Neural cell (in vitro differentiated cells): Measurements from ENCODE around the gene HCLS1. TPM values are rescaled to one million over a fixed set of nuclear protein-coding genes. Genes with fewer than 3 reads are reported as not detected.

ENCODE experiments used
- H2AFZ ChIP-seq: fragments of 200-600, 300-800 bp; sonication (generic), shearing (Covaris generic); 2 replicates; pipeline ENCODE4 v1.6.0; 2014; ENCODE audit warnings: low read depth, mild to moderate bottlenecking, antibody characterized with exemption, low read length, moderate library complexity
- H3F3A ChIP-seq: fragments of 200-600 bp; shearing (Covaris generic); 2 replicates; pipeline ENCODE4 v1.6.1; 2016; ENCODE audit warnings: mild to moderate bottlenecking, moderate library complexity, mixed read lengths, antibody characterized with exemption, low read length; ENCODE audit not compliant: insufficient read depth, poor library complexity, severe bottlenecking
- H3K27ac ChIP-seq: fragments of 200-600, 300-800 bp; sonication (generic), shearing (Covaris generic); 2 replicates; pipeline ENCODE4 v1.5.1; 2014; ENCODE audit warnings: mild to moderate bottlenecking, low read length, moderate library complexity
- H3K27me3 ChIP-seq: fragments of 300-800, 200-600 bp; sonication (generic), shearing (Covaris generic); 2 replicates; pipeline ENCODE4 v1.6.0; 2014; ENCODE audit warnings: mild to moderate bottlenecking, low read depth, low read length, moderate library complexity; ENCODE audit not compliant: insufficient read depth
- H3K36me3 ChIP-seq: fragments of 300-800, 200-600 bp; sonication (generic), shearing (Covaris generic); 2 replicates; pipeline ENCODE4 v1.5.1; 2014; ENCODE audit warnings: mild to moderate bottlenecking, antibody characterized with exemption, low read length, moderate library complexity; ENCODE audit not compliant: insufficient read depth
- H3K4me2 ChIP-seq: fragments of 300-800, 200-600 bp; sonication (generic), shearing (Covaris generic); 2 replicates; pipeline ENCODE4 v1.6.0; 2014; ENCODE audit warnings: mild to moderate bottlenecking, low read length
- H3K4me3 ChIP-seq: fragments of 300-800, 200-600 bp; sonication (generic), shearing (Covaris generic); 2 replicates; pipeline ENCODE4 v1.5.1; 2014; ENCODE audit warnings: mild to moderate bottlenecking, low read length, moderate library complexity
- H3K79me2 ChIP-seq: fragments of 200-600 bp; shearing (Covaris generic); replicated peaks from 2 replicates; pipeline ENCODE4 v1.6.0; 2014; ENCODE audit warnings: mild to moderate bottlenecking, low read length, moderate library complexity; ENCODE audit not compliant: insufficient read depth
- H3K9ac ChIP-seq: fragments of 300-800, 200-600 bp; sonication (generic), shearing (Covaris generic); 2 replicates; pipeline ENCODE4 v1.6.1; 2016; ENCODE audit warnings: mild to moderate bottlenecking, low read length, mixed read lengths
- H3K9me2 ChIP-seq: fragments of 200-600 bp; shearing (Covaris generic); 2 replicates; pipeline ENCODE4 v1.6.1; 2016; ENCODE audit warnings: mild to moderate bottlenecking, low read length, mixed read lengths; ENCODE audit not compliant: insufficient read depth
- H3K9me3 ChIP-seq: fragments of 200-600, 300-800 bp; sonication (generic), shearing (Covaris generic); 2 replicates; pipeline ENCODE4 v1.6.1; 2016; ENCODE audit warnings: mild to moderate bottlenecking, mixed run types, low read length, moderate library complexity, mixed read lengths
- H4K20me1 ChIP-seq: fragments of 200-600 bp; shearing (Covaris generic); 2 replicates; pipeline ENCODE4 v1.6.1; 2016; ENCODE audit warnings: mild to moderate bottlenecking, mixed run types; ENCODE audit not compliant: insufficient read depth
- EP300 ChIP-seq: fragments of 450-650 bp; conservative IDR thresholded peaks from 2 replicates; pipeline ENCODE4 v1.6.1; 2014; ENCODE audit warnings: antibody characterized with exemption, mild to moderate bottlenecking, moderate library complexity; ENCODE audit not compliant: poor library complexity, severe bottlenecking
- EZH2 ChIP-seq: fragments of 200-600, 300-800 bp; shearing (Covaris generic), sonication (generic); IDR thresholded peaks from 2 replicates; pipeline ENCODE4 v1.6.1; 2014; ENCODE audit warnings: antibody characterized with exemption, low read length, borderline replicate concordance, mild to moderate bottlenecking; ENCODE audit not compliant: insufficient read depth, poor library complexity, severe bottlenecking
- MXI1 ChIP-seq: fragments of 450-650 bp; conservative IDR thresholded peaks from 2 replicates; pipeline ENCODE4 v1.6.1; 2014; ENCODE audit warnings: antibody characterized with exemption, mild to moderate bottlenecking; ENCODE audit not compliant: poor library complexity, severe bottlenecking
- POLR2AphosphoS5 ChIP-seq: IDR thresholded peaks from 2 replicates; pipeline ENCODE4 v1.6.1; 2012
- RAD21 ChIP-seq: fragments of 450-650 bp; conservative IDR thresholded peaks from 2 replicates; pipeline ENCODE4 v1.6.1; 2014; ENCODE audit warnings: antibody characterized with exemption, mild to moderate bottlenecking, moderate library complexity
- REST ChIP-seq: IDR thresholded peaks from 2 replicates; pipeline ENCODE4 v1.6.1; 2012; ENCODE audit warnings: borderline replicate concordance
- SMC3 ChIP-seq: fragments of 450-650 bp; conservative IDR thresholded peaks from 2 replicates; pipeline ENCODE4 v1.6.1; 2014; ENCODE audit warnings: antibody characterized with exemption, mild to moderate bottlenecking, moderate library complexity; ENCODE audit not compliant: poor library complexity
- TAF1 ChIP-seq: IDR thresholded peaks from 2 replicates; pipeline ENCODE4 v1.6.1; 2012; ENCODE audit warnings: low read depth
- polyA plus RNA-seq: library from polyadenylated mRNA; depleted of rRNA; stranded (reverse); fragments of >200 nt; gene quantifications from 2 replicates; pipeline ENCODE4 v1.2.3, GENCODE V29; 2014
- TF ChIP-seq, protein P1 (sequence below): fragments of 450-650 bp; IDR thresholded peaks from 2 replicates; pipeline ENCODE4 v1.5.1; 2014; ENCODE audit warnings: antibody characterized with exemption, mild to moderate bottlenecking, moderate library complexity; ENCODE audit not compliant: poor library complexity, severe bottlenecking

Gene HCLS1
- polyA plus RNA-seq, 1 donor from 2014 or later = 0.25 TPM

GRCh38 chr3:121661376-121661775, 673 bp upstream of the HCLS1 start (continued):
- no peak for TF ChIP-seq RAD21

- no peak for TF ChIP-seq REST
- no peak for TF ChIP-seq EP300
- no peak for TF ChIP-seq POLR2AphosphoS5
- TF ChIP-seq, protein P1, sequence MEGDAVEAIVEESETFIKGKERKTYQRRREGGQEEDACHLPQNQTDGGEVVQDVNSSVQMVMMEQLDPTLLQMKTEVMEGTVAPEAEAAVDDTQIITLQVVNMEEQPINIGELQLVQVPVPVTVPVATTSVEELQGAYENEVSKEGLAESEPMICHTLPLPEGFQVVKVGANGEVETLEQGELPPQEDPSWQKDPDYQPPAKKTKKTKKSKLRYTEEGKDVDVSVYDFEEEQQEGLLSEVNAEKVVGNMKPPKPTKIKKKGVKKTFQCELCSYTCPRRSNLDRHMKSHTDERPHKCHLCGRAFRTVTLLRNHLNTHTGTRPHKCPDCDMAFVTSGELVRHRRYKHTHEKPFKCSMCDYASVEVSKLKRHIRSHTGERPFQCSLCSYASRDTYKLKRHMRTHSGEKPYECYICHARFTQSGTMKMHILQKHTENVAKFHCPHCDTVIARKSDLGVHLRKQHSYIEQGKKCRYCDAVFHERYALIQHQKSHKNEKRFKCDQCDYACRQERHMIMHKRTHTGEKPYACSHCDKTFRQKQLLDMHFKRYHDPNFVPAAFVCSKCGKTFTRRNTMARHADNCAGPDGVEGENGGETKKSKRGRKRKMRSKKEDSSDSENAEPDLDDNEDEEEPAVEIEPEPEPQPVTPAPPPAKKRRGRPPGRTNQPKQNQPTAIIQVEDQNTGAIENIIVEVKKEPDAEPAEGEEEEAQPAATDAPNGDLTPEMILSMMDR = no peak
- TF ChIP-seq TAF1 = no peak
- TF ChIP-seq MXI1 = no peak
- no peak for TF ChIP-seq EZH2
- no peak for TF ChIP-seq RAD21
- TF ChIP-seq SMC3 = no peak
- Histone ChIP-seq H3K9me2 (no peaks in the 10 kb centered on the region), H4K20me1 (no peaks in the 10 kb centered on the region), H2AFZ (no peak overlapping the region), H3K79me2 (no peaks in the 10 kb centered on the region), H3K4me2 (no peak overlapping the region), H3K9me3 (no peaks in the 10 kb centered on the region), H3K9ac (no peak overlapping the region), H3F3A (no peaks in the 10 kb centered on the region), H3K27me3 (no peaks in the 10 kb centered on the region), H3K27ac (no peak overlapping the region), H3K36me3 (peaks cover 12% of the 10 kb centered on the region), H3K4me3 (no peak overlapping the region)
Observed at GRCh38 chr3:121659586-121659985, 1.1 kb downstream of the HCLS1 start.

DNA sequence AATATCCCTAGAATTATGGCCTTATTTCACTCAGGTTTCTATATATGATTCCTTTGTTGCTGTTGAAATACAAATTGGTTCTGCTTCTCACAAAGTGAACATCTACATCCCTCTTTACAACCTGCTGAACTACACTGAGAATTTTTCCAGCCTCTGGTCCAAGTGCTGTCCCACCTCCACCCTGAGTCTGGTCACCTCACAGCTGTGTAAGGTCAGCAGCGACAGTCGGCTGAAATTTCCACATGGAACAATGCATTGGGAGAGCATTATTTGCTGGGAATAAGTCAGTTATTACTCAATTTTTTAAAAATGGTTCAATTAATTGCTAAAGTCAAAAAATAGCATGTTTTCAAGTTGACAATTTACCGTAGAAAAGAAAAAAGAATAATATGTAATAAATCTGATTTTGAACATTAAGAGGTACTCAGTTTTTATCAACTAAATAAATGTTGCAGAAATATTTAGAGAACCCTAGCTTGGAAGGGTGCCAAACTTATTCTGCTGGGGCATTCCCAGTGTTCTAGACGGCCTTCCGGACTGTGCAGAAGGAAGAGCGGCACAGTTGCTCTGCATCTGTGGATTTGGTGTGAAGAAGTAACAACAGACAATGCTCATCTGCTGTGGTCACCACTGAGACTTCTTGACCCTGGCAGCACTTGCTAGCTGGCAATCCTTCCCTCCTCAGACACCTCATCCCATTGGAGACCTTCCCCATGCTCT, 1.8 kb downstream of the HCLS1 start:
- H3K9me3 ChIP-seq = no peaks in the 10 kb centered on the region
- H3K9me2 ChIP-seq = no peaks in the 10 kb centered on the region
- H3K27me3 ChIP-seq = no peaks in the 10 kb centered on the region
- H2AFZ ChIP-seq = no peak overlapping the region
- H3F3A ChIP-seq = no peaks in the 10 kb centered on the region
- no peaks in the 10 kb centered on the region for H4K20me1 ChIP-seq
- no peak overlapping the region for H3K9ac ChIP-seq
- TF ChIP-seq RAD21 = no peak
- no peak for TF ChIP-seq REST
- no peak for TF ChIP-seq SMC3
- no peak for TF ChIP-seq EZH2
- no peak for TF ChIP-seq EP300
- TF ChIP-seq POLR2AphosphoS5 = no peak
- TF ChIP-seq, protein P1 = no peak
- no peak for TF ChIP-seq MXI1
- no peak for TF ChIP-seq TAF1
- no peak overlapping the region for H3K27ac ChIP-seq
- no peak overlapping the region for H3K4me2 ChIP-seq
- no peak overlapping the region for H3K4me3 ChIP-seq
- H3K36me3 ChIP-seq = peaks cover 7% of the 10 kb centered on the region
- H3K79me2 ChIP-seq = no peaks in the 10 kb centered on the region
